Measurements from ENCODE around the gene STK32B.
A peak's percentile ranks its signal among the peaks of the same experiment; 100 is the strongest.

The STK32B gene

DNA sequence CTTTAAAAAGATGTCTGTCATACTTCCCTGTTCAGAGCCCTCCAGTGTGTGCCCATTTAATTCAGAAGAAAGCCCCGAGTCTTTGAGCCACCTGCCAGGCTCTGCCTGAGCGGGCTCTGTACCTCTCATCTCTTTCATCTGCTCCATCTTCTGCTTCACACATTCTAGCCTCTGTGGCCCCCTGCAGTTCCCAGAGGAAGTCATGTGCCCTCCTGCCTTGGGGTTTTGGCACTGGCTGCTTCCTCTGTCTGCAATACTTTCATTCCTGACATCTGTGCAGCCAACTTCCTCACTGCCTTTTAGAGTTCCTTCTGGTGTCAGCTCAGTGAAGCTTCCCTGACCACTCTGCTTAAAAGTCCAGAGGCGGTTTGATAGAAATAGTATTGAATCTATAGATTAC, 6.2 kb upstream of the STK32B start:
- DNase-seq (ENCODE audit: low read depth) = peak; percentile 75
- H3K4me3 ChIP-seq (ENCODE audit: low read depth, low read length) = no peak overlapping the region
- TF ChIP-seq, protein P1, sequence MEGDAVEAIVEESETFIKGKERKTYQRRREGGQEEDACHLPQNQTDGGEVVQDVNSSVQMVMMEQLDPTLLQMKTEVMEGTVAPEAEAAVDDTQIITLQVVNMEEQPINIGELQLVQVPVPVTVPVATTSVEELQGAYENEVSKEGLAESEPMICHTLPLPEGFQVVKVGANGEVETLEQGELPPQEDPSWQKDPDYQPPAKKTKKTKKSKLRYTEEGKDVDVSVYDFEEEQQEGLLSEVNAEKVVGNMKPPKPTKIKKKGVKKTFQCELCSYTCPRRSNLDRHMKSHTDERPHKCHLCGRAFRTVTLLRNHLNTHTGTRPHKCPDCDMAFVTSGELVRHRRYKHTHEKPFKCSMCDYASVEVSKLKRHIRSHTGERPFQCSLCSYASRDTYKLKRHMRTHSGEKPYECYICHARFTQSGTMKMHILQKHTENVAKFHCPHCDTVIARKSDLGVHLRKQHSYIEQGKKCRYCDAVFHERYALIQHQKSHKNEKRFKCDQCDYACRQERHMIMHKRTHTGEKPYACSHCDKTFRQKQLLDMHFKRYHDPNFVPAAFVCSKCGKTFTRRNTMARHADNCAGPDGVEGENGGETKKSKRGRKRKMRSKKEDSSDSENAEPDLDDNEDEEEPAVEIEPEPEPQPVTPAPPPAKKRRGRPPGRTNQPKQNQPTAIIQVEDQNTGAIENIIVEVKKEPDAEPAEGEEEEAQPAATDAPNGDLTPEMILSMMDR (conservative IDR thresholded peaks at IDR 0.05; ENCODE audit: low read depth, low read length) = no peak

GRCh38 chr4:5048721-5049120, 2.6 kb upstream of the STK32B start:
- no peak for DNase-seq (ENCODE audit: low read depth)
- TF ChIP-seq, protein P1 (conservative IDR thresholded peaks at IDR 0.05; ENCODE audit: low read depth, low read length) = no peak
- no peak overlapping the region for H3K4me3 ChIP-seq (ENCODE audit: low read depth, low read length)

- TF ChIP-seq, protein P1 (conservative IDR thresholded peaks at IDR 0.05; ENCODE audit: low read depth, low read length) = peak; percentile 84
- H3K4me3 ChIP-seq (ENCODE audit: low read depth, low read length) = peak overlapping the region; percentile 57
- peak; percentile 86 for DNase-seq (ENCODE audit: low read depth)
These were observed 581 bp upstream of the STK32B start for GRCh38 chr4:5050520-5051277.

- DNase-seq (ENCODE audit: low read depth) = no peak
- TF ChIP-seq, protein P1 (conservative IDR thresholded peaks at IDR 0.05; ENCODE audit: low read depth, low read length) = no peak
- H3K4me3 ChIP-seq (ENCODE audit: low read depth, low read length) = no peak overlapping the region
These were observed 973 bp downstream of the STK32B start for GRCh38 chr4:5052204-5052702.

DNA sequence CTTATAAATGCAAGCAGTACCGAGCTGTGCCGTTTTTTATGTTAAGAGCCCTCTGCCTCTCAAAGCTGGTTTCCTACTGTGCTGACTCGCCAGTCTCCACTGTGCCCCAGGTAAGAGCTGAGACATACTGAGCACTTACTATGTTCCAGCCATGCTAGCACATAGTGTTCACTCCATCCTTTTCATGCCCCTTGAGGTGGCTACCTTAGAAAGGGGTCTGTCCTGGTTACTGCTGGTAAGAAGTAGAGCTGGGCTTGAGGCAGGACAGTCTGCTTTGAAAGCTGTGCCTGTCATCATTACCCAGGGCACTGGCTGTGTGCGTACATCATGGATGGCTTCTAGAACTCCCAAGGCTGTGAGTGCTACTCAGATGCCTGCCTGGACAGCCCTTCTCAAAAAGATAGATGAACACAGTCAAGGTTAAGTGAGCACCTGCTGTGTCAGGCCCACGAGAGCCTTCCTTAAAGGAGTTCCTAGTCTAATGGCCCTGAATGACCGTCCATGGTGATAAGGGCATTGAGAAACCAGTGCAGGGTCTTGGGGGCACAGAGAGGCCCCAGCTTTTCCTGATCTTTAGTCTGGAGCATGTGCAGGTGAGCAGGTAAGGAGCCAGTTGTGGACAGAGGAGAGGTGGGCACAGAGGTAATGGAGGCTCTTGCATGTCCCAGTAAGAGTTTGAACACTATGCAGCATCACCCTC, 1.6 kb downstream of the STK32B start:
- DNase-seq (ENCODE audit: low read depth) = no peak
- TF ChIP-seq, protein P1 (conservative IDR thresholded peaks at IDR 0.05; ENCODE audit: low read depth, low read length) = no peak
- no peak overlapping the region for H3K4me3 ChIP-seq (ENCODE audit: low read depth, low read length)

DNA sequence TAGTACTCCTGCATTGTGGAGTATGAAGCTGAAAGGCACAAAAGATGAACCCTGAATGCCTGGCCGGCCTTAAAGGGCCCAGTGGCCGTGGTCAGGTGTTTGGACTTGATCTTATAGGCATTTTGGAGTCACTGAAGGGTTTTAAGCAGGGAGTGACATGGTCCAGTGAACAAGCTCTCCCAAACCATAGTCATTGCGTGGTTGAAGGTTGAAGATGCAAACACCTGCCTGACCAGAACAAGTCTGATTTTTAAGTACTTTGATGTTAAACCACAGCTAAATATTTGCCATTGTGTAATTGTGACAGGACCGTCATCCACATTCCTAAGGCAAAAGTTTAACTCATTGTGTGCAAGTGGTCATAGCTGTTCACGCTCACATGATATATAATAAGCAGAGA, 3.3 kb downstream of the STK32B start:
- no peak overlapping the region for H3K4me3 ChIP-seq (ENCODE audit: low read depth, low read length)
- no peak for DNase-seq (ENCODE audit: low read depth)
- TF ChIP-seq, protein P1 (conservative IDR thresholded peaks at IDR 0.05; ENCODE audit: low read depth, low read length) = no peak
